NCI-H510A treated with DMSO at 0.1 percent for 48 hours (cell line): ENCODE data around the gene PRKCQ.

Experiments used
- DNase-seq: peaks from one replicate; lab custom pipeline; 2025; lab: John Stamatoyannopoulos, UW

The PRKCQ gene

DNA sequence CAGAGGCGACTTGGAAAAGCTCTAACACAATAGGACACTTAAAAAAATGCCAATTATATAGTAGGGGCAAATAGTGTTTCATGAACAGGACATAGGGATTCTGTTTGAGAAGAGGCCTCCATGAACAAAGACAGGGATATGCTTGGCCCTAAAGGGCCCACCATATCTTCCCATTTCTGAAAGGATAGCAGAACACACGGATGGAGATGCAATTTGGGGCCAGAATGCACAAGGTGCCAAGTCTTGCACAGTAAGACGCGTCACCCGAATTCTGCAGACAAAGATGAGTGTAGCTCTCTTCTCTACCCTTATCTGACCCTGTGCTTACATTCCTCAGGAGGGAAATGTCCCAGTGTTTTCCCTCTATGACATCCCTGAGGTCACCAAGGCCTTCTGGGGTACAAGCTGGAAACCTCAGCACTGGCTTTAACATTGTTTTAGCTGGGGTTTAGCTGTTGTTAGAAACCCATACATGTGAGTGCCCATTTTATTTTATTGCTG lies 12.8 kb downstream of the PRKCQ start:
- no peak for DNase-seq

DNA sequence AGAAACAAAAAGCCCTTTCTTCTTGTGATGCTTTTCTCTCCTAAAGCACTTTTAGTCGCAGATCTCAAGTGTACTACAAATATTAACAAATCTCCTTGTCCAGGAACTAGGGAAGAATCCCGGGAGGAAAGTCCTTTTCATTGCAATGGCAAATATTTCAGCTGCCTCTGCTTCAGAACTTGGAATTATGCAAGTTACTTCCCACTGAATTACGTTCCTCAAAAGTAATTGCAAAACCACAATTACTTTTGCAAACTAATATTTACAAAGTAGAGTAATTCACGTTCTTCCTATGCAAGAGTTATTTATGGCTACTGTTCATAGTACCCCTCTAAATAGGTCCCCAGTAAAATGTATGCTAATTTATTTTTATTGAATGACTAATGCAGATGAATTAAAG lies 14.5 kb downstream of the PRKCQ start:
- DNase-seq, result no peak

DNA sequence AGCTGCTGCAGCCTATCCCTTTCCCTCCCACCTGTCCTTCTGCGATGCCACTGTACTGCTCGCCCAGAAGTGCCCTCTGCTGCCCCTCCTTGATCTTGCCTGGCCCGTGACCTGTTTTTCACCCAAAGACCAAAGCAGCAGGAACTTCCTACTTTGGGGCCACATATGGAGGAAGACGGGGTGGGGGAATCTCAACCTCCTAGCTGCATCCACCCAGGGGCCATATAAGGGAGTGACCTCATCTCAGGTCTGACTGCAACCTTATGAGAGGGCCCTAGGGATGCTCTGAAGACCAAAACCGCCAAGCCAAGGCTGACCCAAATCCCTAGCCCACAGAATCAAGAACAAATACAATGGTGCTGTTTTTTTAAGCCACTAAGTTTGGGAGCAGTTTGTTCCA lies 15.7 kb downstream of the PRKCQ start:
- no peak for DNase-seq

DNA sequence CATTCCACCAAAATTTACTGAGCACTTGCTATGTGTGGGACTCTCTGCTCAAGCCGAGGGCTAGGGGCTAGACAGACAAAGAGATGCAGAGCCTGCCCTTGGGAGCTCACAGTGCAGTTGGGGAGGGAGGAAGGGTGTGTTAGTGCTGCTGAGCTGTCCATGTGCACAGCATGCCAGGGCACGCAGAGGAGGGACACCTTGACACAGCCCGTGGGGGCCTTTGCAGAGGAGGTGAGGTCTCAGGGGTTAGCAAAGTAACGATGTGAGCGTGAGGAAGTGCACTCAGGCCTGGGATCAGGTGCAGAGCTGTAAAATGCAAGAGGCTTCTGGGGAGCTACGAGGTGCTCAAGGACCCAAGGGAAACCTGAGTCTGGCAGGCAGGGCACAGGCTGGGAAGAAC lies 16.3 kb downstream of the PRKCQ start:
- DNase-seq, result no peak

DNA sequence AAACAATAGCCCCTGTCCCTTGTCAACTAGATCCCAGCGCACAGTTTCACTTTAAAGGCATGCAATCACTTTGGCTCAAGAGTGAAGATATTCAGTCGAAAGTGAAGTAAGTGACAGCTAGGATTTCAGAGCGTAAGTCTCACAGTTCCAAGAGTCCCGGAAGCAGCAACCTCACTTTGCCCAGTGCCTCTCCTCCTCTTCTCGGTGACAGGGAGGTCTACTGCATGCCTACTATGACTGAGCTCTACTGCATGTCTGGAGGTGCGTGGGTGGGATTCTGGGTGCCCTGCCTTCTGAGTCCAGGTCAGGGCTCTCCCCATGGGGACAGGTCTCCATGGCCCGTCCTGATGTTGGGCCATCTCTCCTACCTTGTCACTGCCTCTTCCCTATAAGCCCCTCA lies 17.0 kb downstream of the PRKCQ start:
- DNase-seq, result no peak

DNA sequence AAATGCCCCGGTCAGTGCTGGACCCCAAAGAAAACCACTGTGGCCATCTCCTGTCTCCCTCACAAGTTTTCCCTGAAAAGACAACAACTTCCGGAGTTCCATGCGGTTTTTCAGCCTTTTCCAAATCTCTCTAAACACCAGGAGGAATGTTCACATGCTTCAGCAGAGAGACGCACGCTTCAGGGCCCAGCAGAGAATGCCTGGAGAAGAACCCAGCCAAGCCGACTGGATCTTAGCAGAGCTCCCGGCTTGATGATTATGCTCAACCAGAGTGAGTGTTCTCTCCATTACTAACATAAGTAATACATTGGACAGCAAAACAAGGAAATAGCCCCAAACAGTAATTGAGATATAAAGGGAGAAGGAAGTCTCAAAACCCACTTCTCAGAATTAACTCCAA lies 17.9 kb downstream of the PRKCQ start:
- DNase-seq, result no peak

DNA sequence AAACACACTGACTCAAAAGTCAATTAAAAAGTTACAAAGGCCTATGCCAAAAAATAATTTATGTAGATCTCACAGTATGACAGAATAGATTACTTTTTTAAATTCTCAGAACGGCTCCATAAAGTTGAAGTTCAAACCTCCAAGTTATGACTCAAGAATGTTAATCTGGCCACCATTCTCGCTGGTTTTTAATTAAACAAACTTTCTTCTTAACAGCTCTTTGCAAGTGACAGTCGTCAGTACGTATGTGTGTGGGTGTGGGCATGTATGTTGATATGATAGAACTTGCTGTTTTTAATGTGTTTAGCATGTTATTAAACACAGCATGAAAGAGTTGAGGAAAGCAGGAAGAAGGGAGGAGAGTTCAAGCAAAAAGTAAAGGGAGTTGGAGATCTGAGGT lies 18.5 kb downstream of the PRKCQ start:
- DNase-seq, result no peak

DNA sequence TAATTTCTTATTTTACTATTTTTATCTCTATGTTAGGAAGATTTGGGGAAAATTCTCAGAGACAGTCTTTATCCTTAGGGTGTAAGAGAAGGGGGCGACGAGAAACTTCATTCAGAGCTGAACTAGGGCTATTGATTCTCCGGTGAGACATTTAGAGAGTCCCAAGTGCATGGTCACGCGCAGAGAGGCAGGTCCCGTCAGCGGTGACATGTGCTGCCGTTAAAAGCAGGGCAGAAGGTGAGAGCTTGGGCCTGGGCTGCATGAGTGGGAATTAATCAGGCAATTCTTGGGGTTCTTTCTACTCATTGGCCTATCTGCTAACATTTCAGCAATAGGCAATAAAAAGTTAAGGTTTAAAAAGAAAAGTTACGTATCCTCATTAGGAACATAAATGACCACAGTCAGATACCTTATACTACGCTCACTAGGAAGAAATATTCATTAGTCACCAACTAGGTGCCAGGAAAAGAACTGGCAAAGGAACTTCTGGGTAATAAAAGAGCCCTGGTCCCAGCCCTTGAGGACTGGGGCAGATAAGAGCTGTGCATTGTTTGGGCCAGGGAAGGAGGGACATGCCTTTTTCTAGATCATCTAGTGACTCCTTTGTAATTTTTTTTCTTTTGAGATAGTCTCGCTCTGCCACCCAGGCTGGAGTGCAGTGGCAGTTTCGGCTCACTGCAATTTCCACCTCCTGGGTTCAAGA lies 21.2 kb downstream of the PRKCQ start:
- no peak for DNase-seq

DNA sequence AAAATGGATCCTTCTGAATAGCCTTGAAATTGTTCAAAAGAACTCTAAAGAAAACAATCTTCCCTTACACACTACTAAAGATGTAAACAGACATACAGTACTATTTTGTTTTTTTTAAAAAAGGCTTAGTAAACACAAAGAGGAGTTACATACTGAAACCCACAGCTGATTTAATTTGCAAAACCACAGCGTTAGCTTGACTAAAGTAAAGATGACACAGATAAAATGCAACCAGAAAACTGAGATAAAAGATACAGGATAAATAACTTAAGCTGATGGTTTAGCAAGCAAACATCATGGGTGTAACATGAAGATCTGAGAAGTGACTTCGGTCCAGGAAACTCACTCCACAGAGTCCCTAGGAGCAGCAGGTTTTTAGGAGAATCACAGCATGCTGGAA lies 21.8 kb downstream of the PRKCQ start:
- DNase-seq, result no peak

DNA sequence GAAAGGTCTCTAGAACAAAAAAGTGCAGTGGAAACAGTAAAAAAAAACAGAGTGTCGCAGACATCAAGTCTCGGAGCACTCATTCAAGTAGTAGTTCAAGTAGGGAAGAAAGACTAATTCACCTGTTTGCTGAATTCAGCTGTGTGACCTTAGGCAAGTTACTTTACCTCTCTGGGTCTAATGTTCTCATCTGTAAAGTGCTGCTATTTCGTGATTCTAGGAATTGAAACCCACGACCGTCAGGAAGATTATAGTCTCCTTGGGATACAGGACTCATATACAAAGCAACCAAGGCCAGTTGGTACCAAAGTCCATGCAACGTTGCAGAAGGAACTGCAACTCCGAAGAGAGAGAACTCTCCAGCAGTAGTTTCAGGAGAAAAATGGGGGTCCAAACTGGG lies 26.1 kb downstream of the PRKCQ start:
- DNase-seq, result no peak

DNA sequence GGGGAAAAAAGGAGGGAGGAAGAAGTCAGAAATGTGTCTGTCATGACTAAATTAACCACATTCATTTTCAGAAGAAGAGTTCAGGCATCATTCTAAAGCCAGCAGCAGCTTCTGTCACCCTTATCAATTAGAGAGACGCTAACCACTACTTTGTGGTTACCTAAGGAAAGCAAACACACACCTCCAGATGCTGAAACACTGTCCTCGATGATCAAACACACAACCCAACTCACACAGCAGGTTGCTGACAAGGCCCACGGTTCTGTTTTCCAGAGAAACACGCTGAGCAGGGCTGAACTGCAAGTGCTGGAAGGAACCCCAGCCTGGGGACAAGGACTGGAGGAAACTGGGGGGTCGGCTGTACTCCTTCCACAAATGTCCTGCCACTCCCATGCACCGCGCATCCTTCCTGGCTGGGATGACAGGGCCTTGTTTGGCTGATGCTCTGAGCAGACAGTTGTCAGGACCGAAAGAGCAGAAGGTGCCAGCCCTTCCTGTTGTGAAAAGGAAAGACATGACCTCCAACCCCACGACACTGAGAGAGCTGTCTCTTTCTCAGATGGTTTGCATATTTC lies 36.6 kb downstream of the PRKCQ start:
- DNase-seq, result no peak

DNA sequence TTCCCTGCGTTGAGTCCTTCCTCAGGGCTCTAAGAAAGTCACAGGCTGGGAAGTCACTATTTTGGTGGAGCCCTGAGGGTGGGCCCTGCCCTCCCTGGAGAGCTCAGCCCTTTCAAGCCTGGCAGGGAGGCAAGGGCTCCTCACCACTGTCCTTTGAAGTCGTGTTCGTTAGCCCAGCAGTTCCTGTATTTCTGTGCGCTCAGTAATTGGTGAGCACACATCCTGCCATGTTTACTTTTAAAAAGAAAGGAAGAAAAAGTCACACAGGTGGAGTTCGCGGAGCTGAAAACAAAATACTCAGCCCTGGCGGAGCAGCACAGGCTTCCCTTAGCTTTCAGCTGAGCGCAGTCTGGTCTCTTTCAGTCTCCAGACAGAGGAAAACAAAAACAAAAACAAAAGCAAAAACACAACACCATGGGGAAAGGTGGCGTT lies 37.1 kb downstream of the PRKCQ start:
- no peak for DNase-seq

DNA sequence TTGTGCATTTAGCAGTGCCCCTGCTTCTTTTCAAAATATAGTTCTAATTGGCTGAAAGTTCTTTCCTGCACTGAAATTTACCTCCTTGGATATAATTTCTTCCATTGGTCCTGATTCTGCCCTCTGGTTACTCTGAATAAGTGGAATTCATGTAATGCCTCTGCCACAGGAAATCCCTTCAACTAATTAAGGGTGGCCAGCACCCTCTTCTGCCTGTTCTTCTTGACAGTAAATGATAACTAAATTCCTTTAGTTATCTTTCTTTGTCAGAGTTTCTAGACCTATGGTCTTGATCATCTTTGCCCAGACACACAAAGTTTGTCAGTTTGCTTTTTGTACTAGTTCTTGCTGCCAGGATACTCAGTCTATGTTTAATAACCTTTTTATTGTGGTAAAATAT lies 40.2 kb downstream of the PRKCQ start:
- no peak for DNase-seq

DNA sequence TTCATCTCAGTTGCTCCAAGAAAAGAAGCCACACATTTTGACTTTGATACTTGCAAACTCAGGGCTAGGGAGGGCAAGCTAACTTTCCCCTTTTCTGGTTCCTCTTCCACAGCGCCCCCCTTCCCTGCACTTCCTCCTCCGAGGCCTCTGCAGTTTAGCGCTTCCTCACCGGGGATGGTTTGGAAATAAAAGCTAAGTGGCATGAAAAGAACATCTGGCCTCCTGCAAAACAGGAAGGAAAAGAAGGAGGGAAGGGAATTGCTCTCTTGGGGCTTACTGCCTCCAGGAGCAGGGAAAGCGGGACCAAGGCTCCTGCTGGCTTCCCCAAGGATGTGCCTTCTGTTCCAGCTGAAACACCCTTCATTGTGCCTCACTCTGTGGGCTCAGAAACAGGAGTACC lies 42.3 kb downstream of the PRKCQ start:
- no peak for DNase-seq

DNA sequence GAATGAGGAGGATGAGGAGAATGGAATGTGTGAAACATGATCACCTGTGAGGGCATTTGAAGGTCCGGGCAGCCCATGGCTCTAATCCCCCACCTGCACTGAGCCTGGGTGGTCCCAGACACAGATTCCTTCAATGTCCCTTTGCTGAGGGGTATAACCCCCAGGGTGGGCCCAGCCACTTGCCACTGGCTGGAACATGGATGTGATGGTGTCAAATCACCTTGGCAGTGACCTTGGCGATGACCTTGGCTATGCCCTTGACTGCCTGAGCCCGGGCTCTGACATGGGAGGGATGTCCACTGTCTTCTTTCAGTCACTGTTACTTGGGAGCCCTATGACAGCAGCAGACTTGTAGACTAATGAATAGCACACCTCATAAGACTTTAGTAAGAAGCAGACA lies 44.0 kb downstream of the PRKCQ start:
- no peak for DNase-seq

DNA sequence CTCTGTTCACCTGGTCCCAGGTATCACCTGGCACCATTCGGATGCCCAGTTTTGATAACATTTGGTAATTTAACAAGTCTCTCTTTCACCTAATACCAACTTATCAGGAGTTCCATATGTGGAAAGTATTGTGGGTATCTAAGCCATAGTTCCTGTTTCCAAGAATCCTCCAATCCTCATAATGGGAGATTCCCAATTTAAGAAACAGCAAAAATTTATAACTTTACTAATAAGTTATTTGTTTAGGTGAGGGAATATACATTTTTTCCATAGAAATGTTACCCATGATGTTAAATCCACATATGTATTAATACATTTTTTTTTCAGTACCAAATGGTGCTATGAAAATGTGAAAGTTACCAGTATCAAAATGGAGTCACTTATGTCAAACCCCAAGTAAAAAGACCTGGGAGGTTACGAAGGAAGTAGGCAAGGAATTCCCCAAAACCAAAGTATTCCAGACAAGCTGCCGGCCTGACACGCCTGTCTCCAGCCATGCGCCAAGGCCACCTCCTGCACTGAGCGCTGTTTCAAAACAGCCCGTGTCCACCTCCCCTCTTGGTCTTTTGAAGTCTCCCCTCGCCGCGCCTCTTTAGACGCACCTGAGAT lies 44.8 kb downstream of the PRKCQ start:
- no peak for DNase-seq

DNA sequence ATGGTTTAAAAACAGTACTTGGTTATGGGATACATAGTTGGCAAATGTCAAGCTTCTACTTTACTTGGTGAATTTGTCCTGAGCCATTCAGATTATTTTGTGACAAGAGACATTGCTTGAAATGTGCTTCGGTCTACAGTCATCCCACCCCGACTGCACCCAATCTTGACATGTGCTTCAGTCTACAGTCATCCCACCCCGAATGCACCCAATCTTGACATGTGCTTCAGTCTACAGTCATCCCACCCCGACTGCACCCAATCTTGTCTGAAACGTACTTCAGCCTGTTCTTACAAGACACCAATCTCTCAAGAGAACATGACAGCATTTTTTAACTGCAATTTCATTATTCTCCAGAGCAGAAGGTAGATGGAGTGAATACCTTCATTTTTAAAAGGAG lies 47.8 kb downstream of the PRKCQ start:
- DNase-seq, result no peak

DNA sequence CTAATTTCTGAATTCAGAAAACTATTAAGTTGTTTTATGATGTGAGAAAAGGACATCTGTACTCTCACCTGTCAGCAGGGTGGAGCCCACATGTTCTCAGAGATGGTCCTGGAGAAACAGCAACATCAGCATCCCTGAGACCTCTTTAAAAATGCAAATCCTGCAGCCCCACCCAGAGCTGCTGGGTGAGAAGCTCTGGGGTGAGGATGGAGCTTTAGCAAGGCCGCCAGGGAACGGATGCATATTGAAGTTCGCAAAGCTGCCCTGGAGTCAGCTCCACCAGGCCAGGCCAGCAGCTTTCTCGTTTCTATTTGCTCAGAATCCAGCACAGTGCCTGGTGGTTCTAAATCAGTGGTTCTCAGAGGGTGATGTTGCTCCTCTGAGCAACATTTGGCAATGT lies 49.1 kb downstream of the PRKCQ start:
- no peak for DNase-seq

DNA sequence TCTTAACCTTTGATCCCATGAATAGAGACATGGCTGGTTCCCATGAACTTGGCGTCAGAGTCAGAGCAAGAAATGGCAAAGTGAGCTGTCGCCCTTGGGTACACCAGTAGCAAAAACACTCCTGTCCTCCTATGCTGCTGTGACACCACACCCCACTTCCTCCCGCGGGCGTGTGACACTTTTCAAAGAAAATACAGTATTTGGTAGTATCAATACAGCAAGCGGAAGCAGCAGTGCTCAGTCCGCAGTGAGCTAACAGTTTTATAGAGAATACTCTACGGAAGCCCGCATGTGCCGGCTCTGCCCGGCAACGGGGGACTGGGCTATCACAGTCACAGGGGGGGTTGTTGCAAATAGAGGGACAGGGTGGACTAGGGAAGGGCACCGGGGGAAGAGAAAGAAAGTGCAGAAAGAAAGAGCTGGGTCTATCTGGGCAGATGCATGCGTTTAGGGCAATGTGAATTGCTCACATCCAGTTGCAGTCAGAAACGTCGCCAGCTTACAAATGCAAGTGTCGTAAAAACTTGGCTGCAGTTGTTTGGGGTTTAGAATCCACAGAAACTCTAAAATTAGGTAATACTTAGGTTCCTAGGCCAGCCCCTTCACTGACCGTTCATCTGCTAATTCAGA lies 49.8 kb downstream of the PRKCQ start:
- DNase-seq, result no peak

DNA sequence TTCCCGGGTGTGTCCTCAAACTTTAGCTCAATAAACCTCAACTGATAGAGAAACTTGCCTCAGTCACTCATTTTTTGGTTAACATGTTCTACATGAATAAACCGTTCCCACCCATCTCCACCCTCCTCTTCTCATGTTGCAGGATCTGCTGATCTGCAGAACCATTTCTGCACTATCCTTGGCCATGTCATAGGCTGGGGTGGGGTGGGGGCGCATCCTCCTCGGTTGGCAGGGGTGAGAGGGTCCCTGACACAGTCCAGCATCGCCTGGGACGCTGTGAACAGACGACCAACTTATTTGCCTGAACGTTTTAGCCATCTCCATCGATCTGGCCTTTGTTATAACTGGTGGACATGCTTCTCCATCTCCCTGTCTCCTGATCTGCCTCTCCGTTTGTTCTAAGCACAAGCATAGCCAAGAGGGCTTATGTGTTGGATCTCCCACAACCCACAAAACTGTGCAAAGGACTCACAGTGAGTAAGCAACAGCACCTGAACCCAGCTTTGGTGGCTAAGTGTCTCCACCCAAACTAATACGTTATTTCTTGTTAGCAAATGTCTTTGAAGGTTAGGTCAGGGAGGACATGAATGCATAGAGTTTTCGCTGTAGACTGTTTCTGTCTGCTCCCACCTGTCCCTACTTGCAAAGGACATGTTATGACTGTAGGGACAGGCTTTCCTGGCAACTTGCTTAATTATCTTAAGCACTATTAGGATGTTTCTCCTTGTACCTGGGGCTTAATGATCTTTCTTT lies 51.7 kb downstream of the PRKCQ start:
- DNase-seq, result no peak

DNA sequence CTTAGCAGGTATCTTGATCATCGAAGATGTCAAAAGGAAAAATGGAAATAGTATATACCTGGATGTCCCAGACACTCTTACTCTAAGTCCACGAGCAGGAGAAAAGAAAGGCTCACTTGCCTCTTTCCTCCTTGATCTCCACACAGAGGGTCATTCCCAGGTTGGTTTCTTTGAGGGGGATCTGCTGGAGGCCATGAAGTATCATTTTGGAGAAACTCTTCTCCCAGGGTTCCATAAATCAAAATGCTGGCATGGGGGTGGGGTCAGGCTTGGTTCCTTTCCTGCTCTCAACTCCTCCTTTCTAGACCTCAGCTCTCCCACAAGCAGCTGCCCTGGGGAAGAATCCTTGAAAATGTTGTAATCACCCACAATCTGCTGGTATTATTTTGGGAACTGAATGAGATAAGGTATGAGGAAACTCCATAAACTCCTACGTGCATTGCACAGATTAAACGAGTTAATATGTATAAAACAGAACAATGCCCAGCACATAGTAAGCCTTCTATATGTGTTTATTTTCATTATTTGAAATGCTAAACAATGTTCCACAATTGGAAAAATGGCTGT lies 54.4 kb downstream of the PRKCQ start:
- no peak for DNase-seq

DNA sequence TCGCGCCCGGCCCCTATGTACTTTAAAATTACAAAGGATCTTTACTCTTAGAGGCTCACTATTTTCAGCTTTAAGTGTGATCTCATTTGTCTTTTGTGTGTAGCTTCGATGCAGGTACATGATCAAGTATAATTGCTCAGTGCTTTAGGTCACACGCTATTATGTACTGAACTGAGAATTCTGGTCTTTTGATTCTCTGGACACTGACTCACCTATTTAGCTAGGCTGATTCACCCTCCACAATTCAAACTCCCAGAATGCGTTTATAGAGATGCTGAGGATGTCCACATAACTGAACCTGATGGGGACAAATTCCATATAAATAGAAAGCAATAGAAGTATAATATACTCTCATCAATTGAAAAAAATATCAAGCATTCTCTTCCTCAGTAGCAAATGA lies 57.8 kb downstream of the PRKCQ start:
- DNase-seq, result no peak
